GM19043 (cell line): ENCODE results near the gene KCTD2.
A peak's percentile ranks its signal among the peaks of the same experiment; 100 is the strongest.

ENCODE experiments used
- ATAC-seq: cut with Tn5 transposase; IDR thresholded peaks from one replicate; pipeline ENCODE4 v1.9.1; 2021; ENCODE audit warnings: low read depth; ENCODE audit not compliant: unreplicated experiment

Gene KCTD2

GRCh38 chr17:75094871-75095399 lies 47.9 kb downstream of the KCTD2 start:
- ATAC-seq, result no peak

DNA sequence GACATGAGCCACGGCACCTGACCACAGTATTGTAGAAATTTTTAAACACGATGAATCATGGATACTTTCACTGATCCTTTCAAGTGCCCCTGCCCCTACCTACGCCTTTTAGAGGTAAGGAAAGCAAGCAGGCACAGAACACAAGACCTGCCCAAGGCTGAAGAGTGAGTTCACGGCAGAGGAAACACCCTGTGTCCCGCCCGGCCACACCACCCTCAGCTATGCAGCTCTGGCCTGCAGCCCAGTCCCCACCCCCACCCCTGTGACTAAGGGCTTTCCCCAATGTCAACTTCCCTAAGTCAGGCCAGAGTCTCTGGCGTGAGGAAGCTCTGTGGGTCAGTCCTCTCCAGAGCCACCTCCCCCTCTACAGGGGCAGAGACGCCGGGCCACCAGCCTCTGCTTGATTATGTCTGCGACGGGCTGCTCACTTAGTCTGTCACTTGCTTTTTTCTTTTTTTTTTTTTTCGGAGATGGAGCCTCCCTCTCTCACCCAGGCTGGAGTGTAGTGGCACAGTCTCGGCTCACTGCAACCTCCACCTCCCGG lies 49.1 kb downstream of the KCTD2 start:
- no peak for ATAC-seq

DNA sequence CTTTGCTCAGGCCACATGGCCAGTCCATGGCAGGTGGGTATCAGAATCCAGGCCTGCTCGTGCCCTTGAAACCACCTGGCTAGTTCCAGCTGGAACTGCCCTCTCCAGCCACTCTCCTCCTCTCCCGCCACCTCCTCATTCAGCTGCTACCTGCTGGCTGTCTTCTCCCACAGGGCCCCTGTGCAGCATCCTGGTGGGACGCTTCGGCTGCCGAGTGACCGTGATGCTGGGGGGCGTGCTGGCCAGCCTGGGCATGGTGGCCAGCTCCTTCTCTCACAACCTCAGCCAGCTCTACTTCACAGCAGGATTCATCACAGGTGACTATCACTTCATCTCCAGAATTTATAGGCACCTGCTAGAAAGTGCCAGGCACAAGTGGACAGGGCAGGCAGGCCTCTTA lies 50.8 kb downstream of the KCTD2 start:
- ATAC-seq, result no peak

- no peak for ATAC-seq
Measured at GRCh38 chr17:75098861-75099260, 51.8 kb downstream of the KCTD2 start.

DNA sequence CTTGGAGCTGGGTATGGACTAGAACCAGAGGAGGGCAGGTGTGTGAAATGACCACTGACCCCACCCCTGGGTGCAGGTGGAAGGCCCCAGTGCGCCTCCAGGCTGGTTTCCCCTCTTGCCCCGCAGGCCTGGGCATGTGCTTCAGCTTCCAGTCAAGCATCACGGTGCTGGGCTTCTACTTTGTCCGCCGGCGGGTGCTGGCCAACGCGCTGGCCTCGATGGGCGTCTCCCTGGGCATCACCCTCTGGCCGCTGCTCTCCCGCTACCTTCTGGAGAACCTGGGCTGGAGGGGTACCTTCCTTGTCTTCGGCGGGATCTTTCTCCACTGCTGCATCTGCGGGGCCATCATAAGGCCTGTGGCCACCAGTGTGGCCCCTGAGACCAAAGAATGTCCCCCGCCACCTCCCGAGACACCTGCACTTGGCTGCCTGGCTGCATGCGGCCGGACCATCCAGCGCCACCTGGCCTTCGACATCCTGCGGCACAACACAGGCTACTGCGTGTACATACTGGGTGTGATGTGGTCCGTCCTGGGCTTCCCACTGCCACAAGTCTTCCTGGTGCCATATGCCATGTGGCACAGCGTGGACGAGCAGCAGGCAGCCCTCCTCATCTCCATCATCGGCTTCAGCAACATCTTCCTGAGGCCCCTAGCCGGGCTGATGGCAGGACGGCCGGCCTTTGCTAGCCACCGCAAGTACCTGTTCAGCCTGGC lies 53.0 kb downstream of the KCTD2 start:
- no peak for ATAC-seq

GRCh38 chr17:75102385-75102821 lies 55.4 kb downstream of the KCTD2 start:
- ATAC-seq, result no peak

DNA sequence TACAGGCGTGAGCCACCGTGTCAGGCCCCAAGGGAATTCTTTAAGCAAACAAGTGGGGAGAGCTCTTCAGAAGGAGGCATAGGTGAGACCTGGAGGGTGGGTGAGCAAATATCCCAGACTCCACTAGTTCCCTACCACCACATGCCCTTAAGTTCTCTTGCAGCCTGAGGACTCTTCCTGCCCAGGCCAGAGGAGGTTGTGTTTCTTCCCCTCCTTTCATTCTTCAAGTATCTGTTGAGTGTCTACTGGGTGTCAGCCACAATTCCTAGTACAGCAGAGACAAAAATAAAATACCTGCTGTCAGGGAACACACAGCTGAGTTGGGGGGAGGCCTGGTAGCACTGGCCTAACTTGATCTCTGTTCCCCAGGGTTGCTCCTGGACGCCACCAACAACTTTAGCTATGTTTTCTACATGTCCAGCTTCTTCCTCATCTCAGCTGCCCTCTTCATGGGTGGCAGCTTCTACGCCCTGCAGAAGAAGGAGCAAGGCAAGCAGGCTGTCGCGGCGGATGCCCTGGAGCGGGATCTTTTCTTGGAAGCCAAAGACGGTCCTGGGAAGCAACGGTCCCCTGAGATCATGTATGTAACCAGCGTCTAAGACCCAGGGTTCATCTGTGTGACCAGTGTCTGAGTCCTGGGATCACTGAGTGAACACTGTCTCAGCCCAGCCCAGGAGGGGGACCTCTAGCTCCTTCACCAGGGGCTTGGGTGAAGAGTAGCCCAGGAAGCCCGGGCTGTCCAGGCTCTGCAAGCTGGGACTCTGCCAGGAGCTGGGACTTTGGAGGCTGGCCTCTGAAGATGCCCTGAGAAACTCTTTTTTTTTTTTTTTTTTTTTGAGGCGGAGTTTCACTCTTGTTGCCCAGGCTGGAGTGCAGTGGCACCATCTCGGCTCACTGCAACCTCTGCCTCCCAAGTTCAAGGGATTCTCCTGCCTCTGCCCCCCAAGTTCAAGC lies 56.9 kb downstream of the KCTD2 start:
- no peak for ATAC-seq

DNA sequence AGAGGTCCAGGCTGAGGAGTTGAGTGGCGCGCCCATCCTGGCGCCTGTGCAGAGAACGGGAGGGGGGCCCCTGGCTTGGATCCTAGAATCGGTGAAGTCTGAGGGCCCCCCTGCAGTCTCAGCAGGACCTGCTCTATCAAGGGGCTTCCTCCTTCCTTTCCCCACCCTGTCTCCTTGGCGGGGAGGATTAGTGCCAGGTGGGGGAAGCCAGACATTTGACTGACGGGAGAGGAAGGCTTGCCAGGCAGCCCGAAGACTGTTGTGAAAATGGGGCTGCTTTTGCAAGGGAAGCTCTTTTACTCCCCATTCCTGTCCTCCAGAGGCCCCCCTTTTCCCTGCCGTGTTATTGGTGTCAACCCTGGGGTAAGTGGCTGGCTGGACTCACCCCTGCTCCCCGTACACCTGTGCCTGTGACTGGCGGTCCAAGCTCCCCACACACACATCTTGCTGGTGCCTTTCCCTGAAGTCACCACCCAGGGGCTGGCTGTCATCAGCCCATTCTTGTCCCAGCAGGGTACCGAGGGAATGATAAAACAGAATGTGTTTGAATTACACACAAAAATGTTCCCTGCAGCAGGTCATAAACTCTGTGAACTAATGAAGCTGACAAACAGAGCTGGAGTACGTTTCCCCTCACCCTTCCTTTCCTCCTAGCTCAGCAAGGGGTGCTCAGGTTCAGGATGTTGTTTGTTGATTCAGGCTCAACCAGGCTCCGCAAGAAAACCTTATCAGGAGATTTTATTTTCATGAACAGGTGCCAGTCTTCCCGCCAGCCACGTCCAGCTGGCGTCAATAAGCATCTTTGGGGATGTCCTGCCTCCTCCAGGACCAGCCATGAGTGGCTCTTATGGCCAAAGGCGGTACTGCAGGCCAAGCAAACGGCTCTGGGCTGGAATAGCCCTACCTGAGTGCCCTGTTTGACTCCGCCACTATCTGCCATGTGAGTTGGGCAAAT lies 58.4 kb downstream of the KCTD2 start:
- no peak for ATAC-seq

DNA sequence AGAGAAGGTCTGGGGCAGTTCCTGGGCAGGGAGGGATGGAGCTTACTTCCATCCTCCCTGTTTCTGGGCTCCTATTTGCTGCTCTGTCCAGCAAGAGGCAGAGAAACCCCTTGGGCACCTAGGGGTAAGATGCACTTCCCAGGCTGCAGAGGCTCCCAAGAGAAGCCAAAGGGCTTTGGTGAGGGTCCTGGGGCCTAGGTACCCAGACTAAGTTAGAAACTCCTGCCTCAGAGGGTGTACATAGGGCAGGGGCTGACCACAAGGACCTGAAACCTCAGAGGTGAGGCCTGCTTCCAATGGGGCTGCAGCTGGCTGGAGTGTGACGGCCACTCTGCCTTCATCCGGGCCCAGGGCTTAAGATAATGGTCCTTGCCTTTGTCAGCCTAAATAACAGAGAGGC lies 61.2 kb downstream of the KCTD2 start:
- ATAC-seq, result no peak

DNA sequence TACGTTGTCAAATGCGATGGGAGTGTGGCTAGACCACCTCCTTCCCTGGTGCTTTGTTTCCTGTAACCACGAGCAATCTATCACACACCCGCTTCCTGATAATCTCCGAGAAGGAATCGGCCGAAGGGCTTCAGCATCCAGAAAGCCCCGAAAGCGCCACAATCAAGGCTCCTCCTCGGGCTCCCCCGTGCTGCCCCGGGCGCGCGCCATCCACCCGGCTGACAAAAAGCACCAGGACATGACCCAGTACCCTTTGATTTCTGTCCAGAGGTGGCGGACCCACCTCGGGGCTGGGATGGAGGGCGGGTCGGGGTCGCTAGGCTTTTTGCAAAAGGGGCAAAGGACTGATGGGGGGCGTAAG lies 62.0 kb downstream of the KCTD2 start:
- no peak for ATAC-seq

DNA sequence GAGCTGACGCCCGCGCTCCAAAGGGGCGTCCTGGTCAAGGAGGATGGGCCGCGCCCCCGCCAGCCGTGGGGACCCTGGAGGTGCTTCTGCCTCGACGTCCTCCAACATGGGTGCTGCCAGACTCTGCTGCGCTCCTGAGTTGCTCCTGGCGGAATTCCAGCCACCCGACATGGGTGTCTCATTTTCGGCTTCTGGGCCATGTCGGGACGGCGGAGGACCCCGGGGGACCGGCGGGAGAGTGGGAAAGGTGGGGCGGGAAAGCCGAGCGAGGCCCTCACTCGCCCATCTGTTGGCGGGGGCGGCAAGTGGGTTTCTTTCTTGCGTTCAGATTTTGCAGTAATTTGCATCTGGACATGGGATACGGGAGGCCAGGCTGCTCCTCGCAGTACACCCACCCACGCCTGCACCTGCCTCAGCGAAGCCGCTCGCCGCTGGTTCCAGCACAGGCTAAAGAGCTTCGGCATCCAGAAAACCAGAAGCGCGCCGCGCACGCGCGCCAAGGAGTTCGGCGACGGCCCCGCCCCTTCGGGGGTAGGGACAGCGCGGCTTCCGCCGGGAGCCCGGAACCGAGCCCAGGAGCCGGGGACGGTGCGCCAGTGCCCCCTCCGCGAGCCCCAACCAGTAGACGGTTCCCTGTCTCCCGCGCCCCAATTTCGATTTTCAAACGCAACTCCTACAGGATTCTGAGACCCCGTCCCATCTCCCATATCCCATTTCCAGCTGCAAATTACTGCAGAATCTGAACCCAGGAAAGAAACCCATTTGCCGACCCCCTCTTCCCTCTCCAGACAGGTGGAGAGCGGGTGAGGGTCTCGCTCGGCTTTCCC lies 62.6 kb downstream of the KCTD2 start, which contains the start of gene ARMC7:
Gene ARMC7, plus strand, starts transcription at position 563 of the 827 bp plus-strand sequence. CDS start 320 bp downstream, outside the sequence.
- peak; percentile 48 for ATAC-seq

DNA sequence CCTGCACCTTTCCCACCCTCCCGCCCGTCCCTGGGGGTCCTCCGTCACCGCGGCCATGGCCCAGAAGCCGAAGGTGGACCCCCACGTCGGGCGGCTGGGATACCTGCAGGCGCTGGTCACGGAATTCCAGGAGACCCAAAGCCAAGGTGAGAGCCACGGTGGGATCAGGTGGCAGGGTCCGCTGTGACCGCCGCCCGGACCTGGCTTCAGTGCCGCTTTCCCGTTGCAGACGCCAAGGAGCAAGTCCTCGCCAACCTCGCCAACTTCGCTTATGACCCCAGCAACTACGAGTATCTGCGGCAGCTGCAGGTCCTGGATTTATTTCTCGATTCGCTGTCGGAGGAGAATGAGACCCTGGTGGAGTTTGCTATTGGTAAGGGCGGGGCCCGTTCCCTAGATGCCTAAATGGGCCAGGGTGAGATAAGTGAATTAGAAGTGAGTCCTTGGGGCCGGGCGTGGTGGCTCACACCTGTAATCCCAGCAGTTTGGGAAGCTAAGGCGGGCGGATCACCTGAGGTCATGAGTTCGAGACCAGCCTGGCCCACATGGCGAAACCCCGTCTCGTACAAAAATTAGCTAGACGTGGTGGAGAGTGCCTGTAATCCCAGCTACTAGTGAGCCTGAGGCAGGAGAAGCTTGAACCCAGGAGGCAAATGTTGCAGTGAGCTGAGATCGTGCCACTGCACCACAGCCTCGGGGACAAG lies 63.4 kb downstream of the KCTD2 start:
- no peak for ATAC-seq

DNA sequence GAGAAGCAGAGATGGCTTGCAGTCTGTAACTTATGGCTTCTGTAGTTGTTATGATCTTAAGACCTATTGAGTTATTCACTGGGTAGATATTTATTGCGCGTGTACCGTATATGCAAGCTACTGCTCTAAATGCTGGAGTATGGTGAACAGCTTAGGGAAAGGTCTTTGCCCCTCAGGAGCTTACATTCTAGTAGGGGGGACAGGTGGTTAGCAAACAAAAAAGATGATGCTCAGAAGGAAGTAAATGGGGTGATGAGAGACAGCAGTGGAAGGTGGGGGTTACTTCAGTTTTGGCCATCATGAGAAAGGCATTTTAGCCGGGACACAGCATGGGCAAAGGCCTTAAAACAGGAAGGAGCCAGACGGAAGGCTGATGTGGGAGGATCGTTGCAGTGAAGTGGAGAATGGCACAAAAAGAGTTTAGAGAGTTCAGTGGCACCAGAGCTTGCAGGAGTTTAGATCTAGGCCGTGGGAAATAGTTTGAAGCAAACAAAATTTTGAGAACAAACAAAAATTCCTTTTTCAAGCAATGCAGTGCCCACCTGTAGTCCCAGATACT lies 64.8 kb downstream of the KCTD2 start:
- no peak for ATAC-seq

DNA sequence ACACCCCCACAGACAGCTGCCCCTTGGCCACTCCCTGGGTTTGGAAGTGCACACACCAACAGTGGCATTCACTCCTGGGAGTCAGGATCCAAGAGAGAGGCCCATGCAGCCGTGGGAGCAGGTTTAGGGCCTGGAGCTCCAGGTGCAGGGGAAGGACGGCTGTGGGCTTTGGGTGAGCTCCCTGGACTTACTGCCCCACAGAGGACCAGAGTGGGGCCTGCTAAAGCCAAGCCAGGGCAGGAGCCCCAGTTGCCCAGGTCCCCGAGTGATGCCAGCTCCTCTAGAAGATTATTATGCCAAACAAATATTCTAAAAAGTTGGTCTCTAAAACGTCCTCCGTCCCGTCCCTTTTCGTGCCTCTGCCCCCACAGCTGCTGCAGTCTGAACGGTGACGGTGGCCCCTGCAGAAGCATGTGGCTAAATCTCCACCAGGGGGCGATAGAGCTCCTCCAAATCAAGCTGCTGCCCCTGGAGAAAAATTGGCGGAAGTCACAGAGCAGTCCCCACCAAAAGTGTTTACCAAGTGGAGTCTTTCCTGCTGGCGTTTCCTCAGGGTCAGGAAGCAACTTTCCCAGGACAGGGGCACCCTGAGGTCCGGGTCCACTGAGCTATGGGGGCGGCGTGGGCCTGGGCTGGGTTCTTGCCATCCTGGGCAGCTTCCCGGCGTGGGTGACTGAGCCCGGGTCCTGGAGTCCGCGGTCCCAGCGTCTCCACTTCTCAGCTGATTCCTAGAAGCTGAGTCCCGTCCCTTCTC lies 67.0 kb downstream of the KCTD2 start:
- no peak for ATAC-seq

GRCh38 chr17:75114552-75115314 lies 67.7 kb downstream of the KCTD2 start:
- no peak for ATAC-seq
